SK-N-SH (cell line): ENCODE results near the gene PPP1R9A.

ENCODE experiments used
- EP300 ChIP-seq, 2 experiments: IDR thresholded peaks; 2 replicates each; pipeline versions ENCODE4 v1.4.0 to v1.6.1; 2012; ENCODE audit warnings: borderline replicate concordance in 1 of 2, low read depth in 1 of 2, low read length in 1 of 2
- FOXJ3 ChIP-seq: sonication (generic); formaldehyde crosslinking; IDR thresholded peaks from 2 replicates; pipeline ENCODE4 v1.5.1; 2020; ENCODE audit warnings: mild to moderate bottlenecking, missing genetic modification reagents
- GABPA ChIP-seq: IDR thresholded peaks from 2 replicates; pipeline ENCODE4 v1.4.0; 2012; ENCODE audit warnings: low read depth, mild to moderate bottlenecking
- JUND ChIP-seq: IDR thresholded peaks from 2 replicates; pipeline ENCODE4 v1.4.0; 2012
- POLR2AphosphoS5 ChIP-seq: IDR thresholded peaks from 2 replicates; pipeline ENCODE4 v1.6.1; 2012; ENCODE audit warnings: low read depth, low read length
- RFX5 ChIP-seq: IDR thresholded peaks from 2 replicates; pipeline ENCODE4 v1.6.1; 2012; ENCODE audit warnings: mild to moderate bottlenecking, improper control_type of control experiment, low read length
- SMC3 ChIP-seq: IDR thresholded peaks from 2 replicates; pipeline ENCODE4 v1.6.1; 2012; ENCODE audit warnings: low read depth, low read length, improper control_type of control experiment
- TF ChIP-seq, protein P1 (sequence below): fragments of 200-600 bp; sonication (generic); IDR thresholded peaks from 2 replicates; pipeline ENCODE4 v1.6.1; 2017; ENCODE audit warnings: antibody characterized with exemption, mild to moderate bottlenecking, moderate library complexity
- TF ChIP-seq, protein P2 (sequence below): IDR thresholded peaks from 2 replicates; pipeline ENCODE4 v1.4.0; 2012; ENCODE audit warnings: low read depth, borderline replicate concordance
- TF ChIP-seq, protein P3 (sequence below): IDR thresholded peaks from 2 replicates; pipeline ENCODE4 v1.6.1; 2012; ENCODE audit warnings: mild to moderate bottlenecking, low read depth, low read length, moderate library complexity
- TF ChIP-seq, protein P4 (sequence below): IDR thresholded peaks from 2 replicates; pipeline ENCODE4 v1.4.0; 2012; ENCODE audit warnings: low read depth
- TF ChIP-seq, protein P5 (sequence below): fragments of 150-350 bp; IDR thresholded peaks from 2 replicates; pipeline ENCODE4 v1.6.1; 2016; ENCODE audit warnings: mild to moderate bottlenecking, low read depth, low read length

DNA sequence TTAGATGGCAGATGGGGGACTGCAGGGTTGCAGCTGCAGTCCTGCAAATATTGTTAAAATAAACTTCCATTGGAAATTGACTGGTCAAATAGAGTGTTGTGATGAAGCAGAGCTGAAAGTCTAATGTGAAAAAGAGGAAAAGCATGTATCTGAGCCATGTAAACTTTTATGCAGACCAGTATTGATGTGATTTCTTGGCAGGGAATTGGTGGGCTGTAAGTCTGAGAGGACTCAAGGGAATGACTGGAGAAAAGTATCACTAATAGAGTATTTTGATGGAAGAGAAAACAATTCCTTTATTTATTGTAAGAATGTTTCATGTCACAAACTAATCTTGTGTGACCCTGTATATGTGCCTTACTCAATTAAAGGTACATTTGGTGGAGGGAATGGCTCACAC, 155.5 kb downstream of the PPP1R9A start:
- TF ChIP-seq, protein P1, sequence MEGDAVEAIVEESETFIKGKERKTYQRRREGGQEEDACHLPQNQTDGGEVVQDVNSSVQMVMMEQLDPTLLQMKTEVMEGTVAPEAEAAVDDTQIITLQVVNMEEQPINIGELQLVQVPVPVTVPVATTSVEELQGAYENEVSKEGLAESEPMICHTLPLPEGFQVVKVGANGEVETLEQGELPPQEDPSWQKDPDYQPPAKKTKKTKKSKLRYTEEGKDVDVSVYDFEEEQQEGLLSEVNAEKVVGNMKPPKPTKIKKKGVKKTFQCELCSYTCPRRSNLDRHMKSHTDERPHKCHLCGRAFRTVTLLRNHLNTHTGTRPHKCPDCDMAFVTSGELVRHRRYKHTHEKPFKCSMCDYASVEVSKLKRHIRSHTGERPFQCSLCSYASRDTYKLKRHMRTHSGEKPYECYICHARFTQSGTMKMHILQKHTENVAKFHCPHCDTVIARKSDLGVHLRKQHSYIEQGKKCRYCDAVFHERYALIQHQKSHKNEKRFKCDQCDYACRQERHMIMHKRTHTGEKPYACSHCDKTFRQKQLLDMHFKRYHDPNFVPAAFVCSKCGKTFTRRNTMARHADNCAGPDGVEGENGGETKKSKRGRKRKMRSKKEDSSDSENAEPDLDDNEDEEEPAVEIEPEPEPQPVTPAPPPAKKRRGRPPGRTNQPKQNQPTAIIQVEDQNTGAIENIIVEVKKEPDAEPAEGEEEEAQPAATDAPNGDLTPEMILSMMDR = no peak
- no peak for TF ChIP-seq FOXJ3
- TF ChIP-seq, protein P2, sequence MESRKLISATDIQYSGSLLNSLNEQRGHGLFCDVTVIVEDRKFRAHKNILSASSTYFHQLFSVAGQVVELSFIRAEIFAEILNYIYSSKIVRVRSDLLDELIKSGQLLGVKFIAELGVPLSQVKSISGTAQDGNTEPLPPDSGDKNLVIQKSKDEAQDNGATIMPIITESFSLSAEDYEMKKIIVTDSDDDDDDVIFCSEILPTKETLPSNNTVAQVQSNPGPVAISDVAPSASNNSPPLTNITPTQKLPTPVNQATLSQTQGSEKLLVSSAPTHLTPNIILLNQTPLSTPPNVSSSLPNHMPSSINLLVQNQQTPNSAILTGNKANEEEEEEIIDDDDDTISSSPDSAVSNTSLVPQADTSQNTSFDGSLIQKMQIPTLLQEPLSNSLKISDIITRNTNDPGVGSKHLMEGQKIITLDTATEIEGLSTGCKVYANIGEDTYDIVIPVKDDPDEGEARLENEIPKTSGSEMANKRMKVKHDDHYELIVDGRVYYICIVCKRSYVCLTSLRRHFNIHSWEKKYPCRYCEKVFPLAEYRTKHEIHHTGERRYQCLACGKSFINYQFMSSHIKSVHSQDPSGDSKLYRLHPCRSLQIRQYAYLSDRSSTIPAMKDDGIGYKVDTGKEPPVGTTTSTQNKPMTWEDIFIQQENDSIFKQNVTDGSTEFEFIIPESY = no peak
- no peak for TF ChIP-seq RFX5
- TF ChIP-seq EP300 (IDR thresholded peaks at IDR 0.05; ENCODE audit: borderline replicate concordance in 1 of 2, low read depth in 1 of 2, low read length in 1 of 2) = no peak
- TF ChIP-seq, protein P3, sequence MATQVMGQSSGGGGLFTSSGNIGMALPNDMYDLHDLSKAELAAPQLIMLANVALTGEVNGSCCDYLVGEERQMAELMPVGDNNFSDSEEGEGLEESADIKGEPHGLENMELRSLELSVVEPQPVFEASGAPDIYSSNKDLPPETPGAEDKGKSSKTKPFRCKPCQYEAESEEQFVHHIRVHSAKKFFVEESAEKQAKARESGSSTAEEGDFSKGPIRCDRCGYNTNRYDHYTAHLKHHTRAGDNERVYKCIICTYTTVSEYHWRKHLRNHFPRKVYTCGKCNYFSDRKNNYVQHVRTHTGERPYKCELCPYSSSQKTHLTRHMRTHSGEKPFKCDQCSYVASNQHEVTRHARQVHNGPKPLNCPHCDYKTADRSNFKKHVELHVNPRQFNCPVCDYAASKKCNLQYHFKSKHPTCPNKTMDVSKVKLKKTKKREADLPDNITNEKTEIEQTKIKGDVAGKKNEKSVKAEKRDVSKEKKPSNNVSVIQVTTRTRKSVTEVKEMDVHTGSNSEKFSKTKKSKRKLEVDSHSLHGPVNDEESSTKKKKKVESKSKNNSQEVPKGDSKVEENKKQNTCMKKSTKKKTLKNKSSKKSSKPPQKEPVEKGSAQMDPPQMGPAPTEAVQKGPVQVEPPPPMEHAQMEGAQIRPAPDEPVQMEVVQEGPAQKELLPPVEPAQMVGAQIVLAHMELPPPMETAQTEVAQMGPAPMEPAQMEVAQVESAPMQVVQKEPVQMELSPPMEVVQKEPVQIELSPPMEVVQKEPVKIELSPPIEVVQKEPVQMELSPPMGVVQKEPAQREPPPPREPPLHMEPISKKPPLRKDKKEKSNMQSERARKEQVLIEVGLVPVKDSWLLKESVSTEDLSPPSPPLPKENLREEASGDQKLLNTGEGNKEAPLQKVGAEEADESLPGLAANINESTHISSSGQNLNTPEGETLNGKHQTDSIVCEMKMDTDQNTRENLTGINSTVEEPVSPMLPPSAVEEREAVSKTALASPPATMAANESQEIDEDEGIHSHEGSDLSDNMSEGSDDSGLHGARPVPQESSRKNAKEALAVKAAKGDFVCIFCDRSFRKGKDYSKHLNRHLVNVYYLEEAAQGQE = no peak
- no peak for TF ChIP-seq POLR2AphosphoS5
- TF ChIP-seq, protein P4, sequence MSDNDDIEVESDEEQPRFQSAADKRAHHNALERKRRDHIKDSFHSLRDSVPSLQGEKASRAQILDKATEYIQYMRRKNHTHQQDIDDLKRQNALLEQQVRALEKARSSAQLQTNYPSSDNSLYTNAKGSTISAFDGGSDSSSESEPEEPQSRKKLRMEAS = no peak
- TF ChIP-seq SMC3 = no peak
- TF ChIP-seq, protein P5, sequence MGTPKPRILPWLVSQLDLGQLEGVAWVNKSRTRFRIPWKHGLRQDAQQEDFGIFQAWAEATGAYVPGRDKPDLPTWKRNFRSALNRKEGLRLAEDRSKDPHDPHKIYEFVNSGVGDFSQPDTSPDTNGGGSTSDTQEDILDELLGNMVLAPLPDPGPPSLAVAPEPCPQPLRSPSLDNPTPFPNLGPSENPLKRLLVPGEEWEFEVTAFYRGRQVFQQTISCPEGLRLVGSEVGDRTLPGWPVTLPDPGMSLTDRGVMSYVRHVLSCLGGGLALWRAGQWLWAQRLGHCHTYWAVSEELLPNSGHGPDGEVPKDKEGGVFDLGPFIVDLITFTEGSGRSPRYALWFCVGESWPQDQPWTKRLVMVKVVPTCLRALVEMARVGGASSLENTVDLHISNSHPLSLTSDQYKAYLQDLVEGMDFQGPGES = no peak
- TF ChIP-seq GABPA = no peak
- no peak for TF ChIP-seq JUND
